Activated B cell treated with CpG ODN at 0.5 μM for 24 hours (primary cell): ENCODE measurements around the gene DYNLRB1. TPM values are rescaled to one million over a fixed set of nuclear protein-coding genes. Genes with fewer than 3 reads are reported as not detected.

Experiments
- ATAC-seq: fragments of 200-7000 bp; cut with Tn5 transposase; one replicate; pipeline ENCODE4 v1.10.0; 2021; ENCODE audit warnings: low read depth, mild to moderate bottlenecking, moderate library complexity
- CTCF ChIA-PET: fragments of 350-600 bp; sonication (Branson Sonifier 250); formaldehyde crosslinking; loops from one replicate; lab custom pipeline; 2021; ENCODE audit warnings: antibody characterized with exemption; lab: Charles Lee
- POLR2A ChIA-PET: fragments of 350-600 bp; sonication (Branson Sonifier 250); formaldehyde crosslinking; loops from one replicate; lab custom pipeline; 2021; ENCODE audit warnings: antibody characterized with exemption; lab: Charles Lee
- DNase-seq: peaks from one replicate; pipeline ENCODE4 v3.0.0; 2022
- H3K27ac Mint-ChIP-seq: one replicate; pipeline ENCODE4 v1.8.0; 2020; ENCODE audit warnings: mixed read lengths
- H3K27me3 Mint-ChIP-seq: one replicate; pipeline ENCODE4 v1.8.0; 2021; ENCODE audit warnings: mixed read lengths
- H3K36me3 Mint-ChIP-seq: one replicate; pipeline ENCODE4 v1.8.0; 2021; ENCODE audit warnings: low read depth, mixed read lengths
- H3K4me1 Mint-ChIP-seq: one replicate; pipeline ENCODE4 v1.8.0; 2021; ENCODE audit warnings: mixed read lengths
- H3K4me3 Mint-ChIP-seq: one replicate; pipeline ENCODE4 v1.8.0; 2020; ENCODE audit warnings: mild to moderate bottlenecking, mixed read lengths
- H3K9me3 Mint-ChIP-seq: one replicate; pipeline ENCODE4 v1.8.0; 2020; ENCODE audit warnings: mixed read lengths
- intact Hi-C: fragments of 100-400 bp; cut with micrococcal nuclease; formaldehyde crosslinking; loops from one replicate; pipeline ENCODE4 v1.15.1; 2024
- total RNA-seq: library from RNA; stranded (reverse); gene quantifications from 2 replicates; pipeline ENCODE4 v1.2.3, GENCODE V29; 2022
- TF ChIP-seq, protein P1 (sequence below): fragments of 200-600 bp; IDR thresholded peaks from one replicate; pipeline ENCODE4 v1.8.0; 2022; ENCODE audit warnings: antibody characterized with exemption, mild to moderate bottlenecking

The DYNLRB1 gene
- total RNA-seq, 1 donor from 2014 or later = 65.9 TPM

DNA sequence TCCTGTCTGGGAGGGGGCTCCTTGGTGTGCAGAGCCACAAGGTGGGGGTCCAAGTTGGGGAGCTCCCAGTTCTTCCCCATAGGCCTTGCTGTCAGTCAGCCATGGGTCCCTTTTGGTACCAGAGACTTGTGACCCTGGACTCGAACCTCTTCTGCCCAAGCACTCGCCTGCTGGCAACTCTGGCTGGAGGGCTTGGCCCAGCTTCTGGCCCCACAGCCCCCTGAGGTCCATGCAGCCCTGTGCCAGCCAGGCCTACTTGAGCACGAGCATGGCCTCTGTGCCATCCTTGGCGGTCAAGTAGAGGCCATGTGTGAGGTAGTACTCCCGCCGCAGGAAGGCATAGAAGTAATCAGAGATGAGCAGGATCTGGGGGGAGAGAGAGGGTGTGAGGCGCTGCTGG, 44.4 kb downstream of the DYNLRB1 start:
- TF ChIP-seq, protein P1, sequence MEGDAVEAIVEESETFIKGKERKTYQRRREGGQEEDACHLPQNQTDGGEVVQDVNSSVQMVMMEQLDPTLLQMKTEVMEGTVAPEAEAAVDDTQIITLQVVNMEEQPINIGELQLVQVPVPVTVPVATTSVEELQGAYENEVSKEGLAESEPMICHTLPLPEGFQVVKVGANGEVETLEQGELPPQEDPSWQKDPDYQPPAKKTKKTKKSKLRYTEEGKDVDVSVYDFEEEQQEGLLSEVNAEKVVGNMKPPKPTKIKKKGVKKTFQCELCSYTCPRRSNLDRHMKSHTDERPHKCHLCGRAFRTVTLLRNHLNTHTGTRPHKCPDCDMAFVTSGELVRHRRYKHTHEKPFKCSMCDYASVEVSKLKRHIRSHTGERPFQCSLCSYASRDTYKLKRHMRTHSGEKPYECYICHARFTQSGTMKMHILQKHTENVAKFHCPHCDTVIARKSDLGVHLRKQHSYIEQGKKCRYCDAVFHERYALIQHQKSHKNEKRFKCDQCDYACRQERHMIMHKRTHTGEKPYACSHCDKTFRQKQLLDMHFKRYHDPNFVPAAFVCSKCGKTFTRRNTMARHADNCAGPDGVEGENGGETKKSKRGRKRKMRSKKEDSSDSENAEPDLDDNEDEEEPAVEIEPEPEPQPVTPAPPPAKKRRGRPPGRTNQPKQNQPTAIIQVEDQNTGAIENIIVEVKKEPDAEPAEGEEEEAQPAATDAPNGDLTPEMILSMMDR = no peak
- H3K36me3 Mint-ChIP-seq = peaks cover 2% of the 10 kb centered on the region
- POLR2A ChIA-PET = no interaction called here
- H3K27ac Mint-ChIP-seq = peak overlapping the region; percentile 66
- ATAC-seq = no peak
- no peaks in the 10 kb centered on the region for H3K27me3 Mint-ChIP-seq
- no peaks in the 10 kb centered on the region for H3K9me3 Mint-ChIP-seq
- peaks cover 21% of the 10 kb centered on the region for H3K4me1 Mint-ChIP-seq
- CTCF ChIA-PET = no interaction called here
- intact Hi-C loops = no loop called here
- no peak for DNase-seq
- peak overlapping the region; percentile 30 for H3K4me3 Mint-ChIP-seq

- H3K4me3 Mint-ChIP-seq = no peak overlapping the region
- no peak for ATAC-seq
- TF ChIP-seq, protein P1 = no peak
- H3K4me1 Mint-ChIP-seq = peaks cover 21% of the 10 kb centered on the region
- no peaks in the 10 kb centered on the region for H3K27me3 Mint-ChIP-seq
- no peak for DNase-seq
- peak overlapping the region; percentile 1 for H3K27ac Mint-ChIP-seq
- intact Hi-C loops = no loop called here
- ChIA-PET POLR2A (no interaction called here), CTCF (interaction anchor here (2.1 kb wide), 1 partner anchor 208 kb away, joined by 7 read pairs; no protein-coding TSS in a partner anchor)
- peaks cover 3% of the 10 kb centered on the region for H3K36me3 Mint-ChIP-seq
- no peaks in the 10 kb centered on the region for H3K9me3 Mint-ChIP-seq
Observed at GRCh38 chr20:34561661-34562060, 45.4 kb downstream of the DYNLRB1 start.

GRCh38 chr20:34562641-34563040, 46.4 kb downstream of the DYNLRB1 start:
- intact Hi-C loops = no loop called here
- peaks cover 16% of the 10 kb centered on the region for H3K4me1 Mint-ChIP-seq
- no peak for ATAC-seq

GRCh38 chr20:34564833-34565232, 48.6 kb downstream of the DYNLRB1 start:
- ChIA-PET CTCF (interaction anchor here (0.8 kb wide), 1 partner anchor 26 kb away, joined by 3 read pairs; no protein-coding TSS in a partner anchor), POLR2A (no interaction called here)
- H3K4me1 Mint-ChIP-seq = peaks cover 2% of the 10 kb centered on the region
- H3K9me3 Mint-ChIP-seq = no peaks in the 10 kb centered on the region
- H3K4me3 Mint-ChIP-seq = no peak overlapping the region
- intact Hi-C loops = no loop called here
- H3K36me3 Mint-ChIP-seq = peaks cover 15% of the 10 kb centered on the region
- TF ChIP-seq, protein P1 = no peak
- no peak for DNase-seq
- no peak overlapping the region for H3K27ac Mint-ChIP-seq
- no peaks in the 10 kb centered on the region for H3K27me3 Mint-ChIP-seq
- no peak for ATAC-seq

More at GRCh38 chr20:34562641-34563040, 46.4 kb downstream of the DYNLRB1 start:
- Mint-ChIP-seq H3K4me3 (no peak overlapping the region), H3K9me3 (no peaks in the 10 kb centered on the region), H3K27ac (no peak overlapping the region), H3K36me3 (peaks cover 3% of the 10 kb centered on the region), H3K27me3 (no peaks in the 10 kb centered on the region)
- ChIA-PET CTCF (interaction anchor here (1.5 to 2.1 kb wide), 2 partner anchors 18 to 207 kb away, joined by 4 to 7 read pairs; no protein-coding TSS in a partner anchor), POLR2A (no interaction called here)
- no peak for DNase-seq
- TF ChIP-seq, protein P1 = no peak

DNA sequence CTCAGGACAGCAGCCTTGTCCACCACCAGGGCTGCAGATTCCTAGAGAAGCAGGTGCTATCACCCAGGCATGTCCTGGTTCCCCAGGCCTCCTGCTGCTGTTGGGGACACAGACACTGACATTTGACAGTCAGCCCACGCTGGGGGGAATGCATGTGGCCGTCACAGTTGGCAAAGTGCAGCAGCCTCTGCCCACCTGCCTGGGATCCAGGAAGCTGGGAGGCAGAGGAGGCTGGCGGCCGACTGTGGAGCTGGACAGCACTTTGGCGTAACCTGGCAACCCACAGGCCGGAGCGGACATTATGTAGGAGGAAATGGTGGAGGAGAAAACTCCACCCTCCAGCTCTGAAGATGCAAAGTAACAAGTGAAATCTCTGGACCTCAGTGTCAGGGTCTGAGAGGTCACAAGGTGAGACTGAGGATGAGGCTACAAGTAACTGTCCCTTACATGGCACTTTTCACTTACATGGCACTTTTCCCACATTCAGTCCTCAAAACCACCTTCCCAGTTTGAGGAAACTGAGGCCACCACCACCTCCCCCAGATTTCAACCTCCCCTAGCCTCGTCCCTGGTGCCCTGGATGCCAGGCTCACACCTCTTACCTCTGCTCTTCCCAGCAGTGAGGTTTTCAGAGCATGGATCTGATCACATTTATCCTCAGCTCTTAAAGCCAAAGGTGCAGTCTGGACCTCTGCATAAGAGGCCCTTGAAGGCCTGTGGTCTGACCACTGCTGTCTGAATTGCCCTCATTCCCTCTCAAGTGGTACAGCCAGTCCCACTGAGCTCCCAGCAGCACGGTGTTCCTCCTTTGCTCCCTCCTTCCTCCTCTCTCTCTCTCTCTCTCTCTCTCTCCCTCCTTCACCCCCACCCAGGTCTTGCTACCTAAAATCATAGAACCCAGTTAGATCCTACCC, 51.0 kb downstream of the DYNLRB1 start:
- intact Hi-C loops = no loop called here
- H3K27ac Mint-ChIP-seq = no peak overlapping the region
- CTCF ChIA-PET = no interaction called here
- no peaks in the 10 kb centered on the region for H3K9me3 Mint-ChIP-seq
- TF ChIP-seq, protein P1 = no peak
- DNase-seq (no peak), ATAC-seq (no peak)
- no peaks in the 10 kb centered on the region for H3K27me3 Mint-ChIP-seq
- POLR2A ChIA-PET = no interaction called here
- peaks cover 9% of the 10 kb centered on the region for H3K4me1 Mint-ChIP-seq
- peaks cover 28% of the 10 kb centered on the region for H3K36me3 Mint-ChIP-seq
- no peak overlapping the region for H3K4me3 Mint-ChIP-seq
